Loucy (cell line): ENCODE results near the gene APOF.

Experiments used
- EZH2phosphoT487 ChIP-seq: fragments of 200-600 bp; IDR thresholded peaks from 2 replicates; pipeline ENCODE4 v1.6.1; 2018; ENCODE audit warnings: antibody characterized with exemption, mild to moderate bottlenecking, moderate library complexity, borderline replicate concordance
- TF ChIP-seq, protein P1 (sequence below): fragments of 200-600 bp; sonication (generic); conservative IDR thresholded peaks from 2 replicates; pipeline ENCODE4 v1.5.1; 2014; ENCODE audit warnings: mild to moderate bottlenecking, antibody characterized with exemption, low read length

DNA sequence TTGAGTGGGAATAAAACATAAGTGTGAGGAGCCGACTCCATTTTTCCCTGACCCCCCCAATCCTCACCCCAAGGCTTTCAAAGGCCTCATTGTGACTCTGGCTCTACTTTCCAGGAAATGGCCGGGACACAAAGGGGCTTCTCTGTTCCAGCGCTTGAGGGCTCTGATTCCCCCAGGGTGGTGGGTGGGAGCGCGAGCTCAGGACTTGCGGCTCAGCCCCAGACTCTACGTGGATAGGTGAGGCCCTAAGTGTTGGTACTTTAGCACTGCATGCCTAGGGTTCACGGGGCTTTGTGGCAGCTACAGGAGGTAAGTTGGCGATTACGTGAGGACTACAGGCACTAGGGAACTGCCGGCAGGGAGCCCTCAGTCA is 47.4 kb downstream of the APOF start:
- TF ChIP-seq EZH2phosphoT487, result no peak
- TF ChIP-seq, protein P1, sequence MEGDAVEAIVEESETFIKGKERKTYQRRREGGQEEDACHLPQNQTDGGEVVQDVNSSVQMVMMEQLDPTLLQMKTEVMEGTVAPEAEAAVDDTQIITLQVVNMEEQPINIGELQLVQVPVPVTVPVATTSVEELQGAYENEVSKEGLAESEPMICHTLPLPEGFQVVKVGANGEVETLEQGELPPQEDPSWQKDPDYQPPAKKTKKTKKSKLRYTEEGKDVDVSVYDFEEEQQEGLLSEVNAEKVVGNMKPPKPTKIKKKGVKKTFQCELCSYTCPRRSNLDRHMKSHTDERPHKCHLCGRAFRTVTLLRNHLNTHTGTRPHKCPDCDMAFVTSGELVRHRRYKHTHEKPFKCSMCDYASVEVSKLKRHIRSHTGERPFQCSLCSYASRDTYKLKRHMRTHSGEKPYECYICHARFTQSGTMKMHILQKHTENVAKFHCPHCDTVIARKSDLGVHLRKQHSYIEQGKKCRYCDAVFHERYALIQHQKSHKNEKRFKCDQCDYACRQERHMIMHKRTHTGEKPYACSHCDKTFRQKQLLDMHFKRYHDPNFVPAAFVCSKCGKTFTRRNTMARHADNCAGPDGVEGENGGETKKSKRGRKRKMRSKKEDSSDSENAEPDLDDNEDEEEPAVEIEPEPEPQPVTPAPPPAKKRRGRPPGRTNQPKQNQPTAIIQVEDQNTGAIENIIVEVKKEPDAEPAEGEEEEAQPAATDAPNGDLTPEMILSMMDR, result no peak
